Measurements from ENCODE around the gene EFNA4.

The EFNA4 gene

GRCh38 chr1:155073377-155074242 is 10.1 kb downstream of the EFNA4 start:
- no peak for DNase-seq (ENCODE audit: low read depth, low spot score)

- no peak for DNase-seq (ENCODE audit: low read depth, low spot score)
Measured at GRCh38 chr1:155075535-155075934, 12.0 kb downstream of the EFNA4 start.

GRCh38 chr1:155076371-155076770 is 12.8 kb downstream of the EFNA4 start:
- no peak for DNase-seq (ENCODE audit: low read depth, low spot score)

GRCh38 chr1:155077346-155077745 is 13.8 kb downstream of the EFNA4 start:
- no peak for DNase-seq (ENCODE audit: low read depth, low spot score)

GRCh38 chr1:155077758-155078445 is 14.4 kb downstream of the EFNA4 start:
- DNase-seq (ENCODE audit: low read depth, low spot score), result no peak

- DNase-seq (ENCODE audit: low read depth, low spot score), result peak; percentile 81
Measured at GRCh38 chr1:155078469-155079209, 15.1 kb downstream of the EFNA4 start, which contains the start of gene EFNA3. Gene EFNA3, plus strand, starts transcription at chr1:155078837. Its CDS starts 105 bp downstream, at chr1:155078942.

GRCh38 chr1:155079210-155079486 is 15.6 kb downstream of the EFNA4 start:
- DNase-seq (ENCODE audit: low read depth, low spot score), result no peak

- no peak for DNase-seq (ENCODE audit: low read depth, low spot score)
Measured at GRCh38 chr1:155079487-155080311, 16.2 kb downstream of the EFNA4 start.

GRCh38 chr1:155080312-155081228 is 17.0 kb downstream of the EFNA4 start:
- no peak for DNase-seq (ENCODE audit: low read depth, low spot score)

- no peak for DNase-seq (ENCODE audit: low read depth, low spot score)
Measured at GRCh38 chr1:155081472-155082300, 18.1 kb downstream of the EFNA4 start.

GRCh38 chr1:155082301-155083051 is 18.9 kb downstream of the EFNA4 start:
- no peak for DNase-seq (ENCODE audit: low read depth, low spot score)

- no peak for DNase-seq (ENCODE audit: low read depth, low spot score)
Measured at GRCh38 chr1:155083052-155083541, 19.6 kb downstream of the EFNA4 start.

GRCh38 chr1:155083865-155084721 is 20.6 kb downstream of the EFNA4 start:
- DNase-seq (ENCODE audit: low read depth, low spot score), result peak; percentile 50

- DNase-seq (ENCODE audit: low read depth, low spot score), result peak; percentile 98
Measured at GRCh38 chr1:155084722-155085503, 21.4 kb downstream of the EFNA4 start.

GRCh38 chr1:155085504-155086127 is 22.1 kb downstream of the EFNA4 start:
- peak; percentile 49 for DNase-seq (ENCODE audit: low read depth, low spot score)

GRCh38 chr1:155086128-155086741 is 22.7 kb downstream of the EFNA4 start:
- DNase-seq (ENCODE audit: low read depth, low spot score), result peak; percentile 75
